ENCODE measurements around the gene MRPL54.
"Not testable (repeated sequence)": the region's sequence is repeated elsewhere in the genome, so short reads cannot be mapped to it uniquely, and the experiment has no call there.

MRPL54 gene

DNA sequence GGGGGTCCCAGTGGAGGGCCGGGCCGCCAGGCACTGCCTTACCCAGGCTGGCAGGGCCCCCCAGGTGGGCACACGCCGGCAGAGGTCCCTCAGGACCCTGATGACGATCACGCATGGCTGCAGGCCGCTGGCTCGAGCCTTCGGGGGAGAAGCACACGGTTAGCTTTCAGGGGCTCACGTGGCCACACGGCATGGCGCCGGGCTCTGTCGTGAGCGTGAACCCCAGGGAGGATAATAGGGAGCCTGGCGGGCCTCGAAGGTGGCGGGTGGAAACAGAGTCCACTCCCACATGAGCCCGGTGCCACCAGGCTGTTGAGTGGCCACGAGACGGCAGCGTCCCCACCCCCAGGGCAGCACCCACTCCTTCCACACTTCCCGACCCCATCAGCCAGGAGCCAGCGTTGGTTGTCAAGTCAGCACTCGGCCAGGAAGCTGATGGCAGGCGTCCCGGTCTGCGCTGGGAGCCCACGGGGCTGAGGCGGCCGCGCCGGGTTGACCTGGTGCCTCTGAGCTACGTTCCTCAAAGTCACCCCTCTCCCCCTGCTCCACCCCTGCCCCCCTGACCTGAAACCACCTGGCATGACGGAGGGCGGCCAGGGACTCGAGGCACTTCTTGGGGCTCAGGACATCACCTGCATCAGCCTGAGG lies 48.4 kb downstream of the MRPL54 start:
- no peak for DNase-seq (ENCODE audit: low read depth)

DNA sequence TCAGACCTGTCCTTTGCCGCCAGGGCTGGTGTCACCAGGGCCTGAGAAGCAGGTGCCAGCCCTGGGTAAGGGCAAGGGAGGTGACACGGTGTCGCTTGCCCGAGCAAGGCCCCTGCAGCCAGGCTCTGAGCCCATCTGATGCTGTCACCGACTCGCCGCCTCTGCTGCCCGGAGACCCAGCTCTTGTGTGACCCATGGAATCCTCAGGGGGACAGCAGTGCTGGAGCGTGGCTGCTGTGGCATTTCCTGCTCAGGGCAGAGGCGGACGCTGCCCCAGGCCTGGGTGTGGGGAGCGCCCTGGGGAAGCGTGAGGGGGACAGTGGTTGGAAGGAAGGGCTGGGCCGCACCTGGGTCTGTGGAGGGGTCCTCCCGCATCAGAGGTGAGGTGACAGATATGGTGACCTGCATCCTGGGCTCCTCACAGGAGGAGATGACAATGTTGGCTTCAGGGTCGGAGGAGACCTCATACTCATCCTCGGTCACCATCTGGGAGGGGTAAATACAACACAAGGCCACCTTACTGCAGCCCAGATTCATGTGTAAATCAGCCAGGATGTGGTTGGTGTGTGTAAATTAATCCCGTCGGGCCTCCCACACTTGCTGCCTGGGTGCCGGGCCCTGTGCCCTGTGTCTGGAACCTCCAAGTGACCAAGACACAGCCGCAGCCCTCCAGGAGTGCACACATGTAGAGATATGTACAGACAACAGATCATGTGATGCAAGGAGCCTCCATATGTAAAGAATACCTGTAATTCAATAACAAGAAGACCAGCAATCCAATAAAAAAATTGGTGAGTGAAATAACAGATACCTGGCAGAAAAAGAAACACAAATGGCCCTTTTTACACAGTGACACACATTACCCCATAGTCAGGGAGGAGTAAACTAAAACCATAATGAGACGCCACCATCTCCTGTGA lies 51.3 kb downstream of the MRPL54 start:
- DNase-seq (ENCODE audit: low read depth) = no peak

DNA sequence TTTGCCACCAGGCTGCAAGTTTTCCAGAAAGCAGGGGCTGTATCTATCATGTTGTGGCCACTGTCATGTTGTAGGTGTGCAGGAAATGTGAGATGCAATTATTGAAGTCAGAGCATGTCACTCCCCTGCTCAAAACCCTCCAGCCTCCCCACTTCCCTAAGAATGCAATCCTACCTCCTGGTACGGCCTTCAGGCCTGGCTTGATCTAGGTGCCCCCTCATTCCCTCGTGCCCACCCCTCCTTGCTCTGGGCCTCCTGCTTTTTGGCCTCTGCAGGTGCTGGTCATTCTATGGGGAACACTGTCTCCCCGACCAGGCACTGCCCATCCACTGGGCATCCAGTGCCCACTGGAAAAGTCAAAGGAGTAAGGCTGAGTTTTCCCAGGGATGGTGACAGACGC lies 52.2 kb downstream of the MRPL54 start:
- DNase-seq (ENCODE audit: low read depth) = no peak

DNA sequence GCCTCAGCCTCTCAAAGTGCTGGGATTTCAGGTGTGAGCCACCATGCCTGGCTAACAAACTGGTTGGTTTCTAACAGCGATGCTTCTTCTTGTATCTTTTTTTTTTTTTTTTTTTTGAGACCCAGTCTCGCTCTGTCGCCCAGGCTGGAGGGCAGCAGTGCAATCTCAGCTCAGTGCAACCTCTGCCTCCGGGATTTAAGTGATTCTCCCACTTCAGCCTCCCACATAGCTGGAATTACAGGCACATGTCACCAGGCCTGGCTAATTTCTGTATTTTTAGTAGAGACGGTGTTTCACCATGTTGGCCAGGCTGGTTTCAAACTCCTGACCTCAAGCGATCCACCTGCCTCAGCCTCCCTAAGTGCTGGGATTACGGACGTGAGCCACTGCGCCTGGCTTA lies 53.7 kb downstream of the MRPL54 start:
- not testable (repeated sequence) for DNase-seq (ENCODE audit: low read depth)

DNA sequence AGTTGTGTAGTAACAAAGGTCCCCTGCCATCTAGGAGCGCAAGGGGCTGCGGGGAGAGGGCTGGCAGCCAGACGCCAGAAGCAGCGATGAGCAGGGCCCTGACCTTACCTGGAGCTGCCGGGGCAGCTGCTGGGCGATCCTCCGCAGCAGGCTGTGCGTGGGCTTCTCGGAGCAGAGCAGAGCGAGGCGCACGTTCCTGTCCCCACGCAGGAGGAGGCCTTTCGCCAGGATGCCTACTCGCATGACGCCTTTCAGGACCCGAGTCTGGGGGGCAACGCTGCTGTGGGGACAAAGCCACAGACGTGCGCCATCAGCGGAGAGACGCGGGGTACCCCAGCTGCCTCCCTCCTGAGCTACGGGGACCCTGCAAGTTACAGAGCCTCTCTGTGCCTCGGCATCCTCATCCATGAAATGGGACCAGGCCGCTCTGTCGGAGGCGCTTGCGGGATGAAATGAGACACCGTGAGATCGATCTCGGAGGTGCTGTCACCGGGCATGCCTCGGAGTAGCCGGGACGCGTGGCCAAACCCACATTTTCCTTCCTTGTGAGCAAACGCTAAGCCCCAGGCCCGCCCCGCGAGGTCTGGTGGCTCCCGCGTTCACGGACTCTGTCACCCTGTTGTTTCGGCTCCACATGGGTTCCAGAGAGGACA lies 54.2 kb downstream of the MRPL54 start:
- no peak for DNase-seq (ENCODE audit: low read depth)
